HepG2 (cell line): ENCODE measurements around the gene IL10RA.

Experiments used
- CEBPB ChIP-seq: IDR thresholded peaks from 2 replicates; pipeline ENCODE4 v1.6.1; 2011; ENCODE audit warnings: low read depth, low read length, improper control_type of control experiment, borderline replicate concordance
- ERF ChIP-seq: IDR thresholded peaks from 2 replicates; pipeline ENCODE4 v1.6.1; 2018; ENCODE audit warnings: missing biosample characterization, missing genetic modification reagents
- ESRRA ChIP-seq: sonication (generic); formaldehyde crosslinking; IDR thresholded peaks from 2 replicates; pipeline ENCODE4 v1.5.1; 2020; ENCODE audit warnings: mild to moderate bottlenecking, low read depth, missing genetic modification reagents
- GATAD2A ChIP-seq: IDR thresholded peaks from 2 replicates; pipeline ENCODE4 v1.6.1; 2016
- IRX3 ChIP-seq: sonication (generic); formaldehyde crosslinking; IDR thresholded peaks from 2 replicates; pipeline ENCODE4 v1.8.1; 2023; ENCODE audit warnings: mild to moderate bottlenecking, low read depth, missing genetic modification reagents, borderline replicate concordance
- JUNB ChIP-seq: sonication (generic); formaldehyde crosslinking; IDR thresholded peaks from 2 replicates; pipeline ENCODE4 v1.8.0; 2022; ENCODE audit warnings: missing genetic modification reagents, mild to moderate bottlenecking, borderline replicate concordance
- POLR2A ChIP-seq, 2 experiments: IDR thresholded peaks; 2 replicates each; pipeline ENCODE4 v1.6.1; 2011; ENCODE audit warnings: low read depth in 2 of 2, low read length in 2 of 2, mild to moderate bottlenecking in 1 of 2, moderate library complexity in 1 of 2; ENCODE audit not compliant: insufficient read depth in 1 of 2
- TAF1 ChIP-seq: sonication (generic); formaldehyde crosslinking; IDR thresholded peaks from 2 replicates; pipeline ENCODE4 v1.4.0; 2020; ENCODE audit warnings: missing genetic modification reagents
- TIGD3 ChIP-seq: sonication (generic); formaldehyde crosslinking; IDR thresholded peaks from 2 replicates; pipeline ENCODE4 v1.5.1; 2020; ENCODE audit warnings: mild to moderate bottlenecking, missing genetic modification reagents, borderline replicate concordance
- ZC3H4 ChIP-seq: sonication (generic); formaldehyde crosslinking; IDR thresholded peaks from 2 replicates; pipeline ENCODE4 v1.4.0; 2020; ENCODE audit warnings: missing genetic modification reagents, borderline replicate concordance
- ZFYVE20 ChIP-seq: sonication (generic); formaldehyde crosslinking; IDR thresholded peaks from 2 replicates; pipeline ENCODE4 v1.8.0; 2023; ENCODE audit warnings: low read depth, mild to moderate bottlenecking, moderate library complexity, missing genetic modification reagents, borderline replicate concordance
- TF ChIP-seq, protein P1 (sequence below): sonication (generic); formaldehyde crosslinking; IDR thresholded peaks from 2 replicates; pipeline ENCODE4 v1.5.0; 2020; ENCODE audit warnings: mild to moderate bottlenecking, missing genetic modification reagents, moderate library complexity

DNA sequence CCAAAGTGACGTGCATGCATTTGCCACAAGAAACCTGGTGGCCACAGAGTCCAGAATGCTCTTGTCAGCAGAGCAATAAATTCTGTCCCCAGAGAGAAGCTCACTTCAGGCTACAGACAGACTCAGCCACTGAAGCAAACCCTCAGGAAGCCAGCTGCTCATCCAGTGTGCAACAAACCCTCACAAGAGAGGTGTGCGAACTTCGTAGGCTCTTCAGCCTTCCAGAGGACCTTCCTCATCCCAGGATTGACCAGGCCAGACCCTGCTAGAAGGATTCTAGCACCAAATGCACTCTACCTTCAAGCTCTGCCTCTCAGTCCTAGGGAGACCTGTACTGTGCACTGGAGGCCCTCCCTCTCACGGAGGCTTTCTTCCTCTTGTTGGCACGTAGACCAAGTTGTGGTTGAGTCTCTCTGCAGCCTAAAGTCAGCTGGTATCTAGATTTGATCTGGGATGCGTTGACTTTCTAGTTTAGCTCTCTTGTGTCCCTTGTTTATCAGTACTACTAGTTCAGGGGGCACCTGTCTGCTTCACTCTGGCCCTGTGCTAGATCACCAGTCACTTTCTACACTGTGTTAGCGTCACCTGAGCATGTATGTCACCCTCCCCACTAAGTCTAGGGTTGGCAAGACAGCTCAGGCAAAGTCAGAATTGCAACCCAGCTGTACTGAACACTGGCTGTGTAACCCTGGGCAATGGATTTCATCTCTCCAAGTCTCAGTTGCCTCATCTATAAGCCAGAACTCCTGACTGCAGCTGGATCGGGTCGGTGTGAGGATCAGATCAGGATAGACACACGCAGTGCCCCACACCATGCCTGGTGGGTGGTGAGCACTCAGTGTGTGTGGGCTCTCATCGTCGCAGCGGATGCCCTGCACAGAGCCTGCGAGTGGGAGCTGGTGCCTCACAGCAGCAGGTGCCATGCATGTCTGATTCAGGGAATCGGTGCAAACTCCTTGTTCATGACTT lies 34.9 kb upstream of the IL10RA start:
- TF ChIP-seq, protein P1, sequence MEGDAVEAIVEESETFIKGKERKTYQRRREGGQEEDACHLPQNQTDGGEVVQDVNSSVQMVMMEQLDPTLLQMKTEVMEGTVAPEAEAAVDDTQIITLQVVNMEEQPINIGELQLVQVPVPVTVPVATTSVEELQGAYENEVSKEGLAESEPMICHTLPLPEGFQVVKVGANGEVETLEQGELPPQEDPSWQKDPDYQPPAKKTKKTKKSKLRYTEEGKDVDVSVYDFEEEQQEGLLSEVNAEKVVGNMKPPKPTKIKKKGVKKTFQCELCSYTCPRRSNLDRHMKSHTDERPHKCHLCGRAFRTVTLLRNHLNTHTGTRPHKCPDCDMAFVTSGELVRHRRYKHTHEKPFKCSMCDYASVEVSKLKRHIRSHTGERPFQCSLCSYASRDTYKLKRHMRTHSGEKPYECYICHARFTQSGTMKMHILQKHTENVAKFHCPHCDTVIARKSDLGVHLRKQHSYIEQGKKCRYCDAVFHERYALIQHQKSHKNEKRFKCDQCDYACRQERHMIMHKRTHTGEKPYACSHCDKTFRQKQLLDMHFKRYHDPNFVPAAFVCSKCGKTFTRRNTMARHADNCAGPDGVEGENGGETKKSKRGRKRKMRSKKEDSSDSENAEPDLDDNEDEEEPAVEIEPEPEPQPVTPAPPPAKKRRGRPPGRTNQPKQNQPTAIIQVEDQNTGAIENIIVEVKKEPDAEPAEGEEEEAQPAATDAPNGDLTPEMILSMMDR (CRISPR knock-in tag) = no peak
- TF ChIP-seq ERF (CRISPR knock-in tag) (no peak), IRX3 (CRISPR knock-in tag) (no peak), ZFYVE20 (CRISPR knock-in tag) (no peak), ESRRA (CRISPR knock-in tag) (no peak), JUNB (CRISPR knock-in tag) (no peak), CEBPB (no peak), TAF1 (no peak), TIGD3 (CRISPR knock-in tag) (no peak), ZC3H4 (CRISPR knock-in tag) (no peak), POLR2A (IDR thresholded peaks at IDR 0.05; ENCODE audit: insufficient read depth in 1 of 2, low read depth in 2 of 2, low read length in 2 of 2) (no peak), GATAD2A (CRISPR knock-in tag) (no peak)
